Astrocyte (in vitro differentiated cells and primary cell): ENCODE results near the gene CD55. TPM values are rescaled to one million over a fixed set of nuclear protein-coding genes. Genes with fewer than 3 reads are reported as not detected.

Source experiments
- DNase-seq: peaks from one replicate; pipeline ENCODE4 v3.0.0-alpha.2; 2010; ENCODE audit warnings: low read depth
- FAIRE-seq: peaks from 2 replicates; lab custom pipeline; 2011; peaks lifted over from hg19 to GRCh38; lab: Jason Lieb, UNC
- H2AFZ ChIP-seq: 2 replicates; pipeline ENCODE4 v1.6.0; 2012; ENCODE audit warnings: low read depth, low read length, inconsistent platforms
- H3K27ac ChIP-seq: 2 replicates; pipeline ENCODE4 v1.5.1; 2011; ENCODE audit warnings: low read depth, low read length, inconsistent platforms
- H3K27me3 ChIP-seq: 2 replicates; pipeline ENCODE4 v1.6.0; 2011; ENCODE audit warnings: low read length, inconsistent platforms; ENCODE audit not compliant: insufficient read depth
- H3K36me3 ChIP-seq: 2 replicates; pipeline ENCODE4 v1.5.1; 2011; ENCODE audit warnings: low read length, inconsistent platforms; ENCODE audit not compliant: insufficient read depth
- H3K4me1 ChIP-seq: 2 replicates; pipeline ENCODE4 v1.5.1; 2011; ENCODE audit warnings: low read length, inconsistent platforms; ENCODE audit not compliant: insufficient read depth
- H3K4me2 ChIP-seq: 2 replicates; pipeline ENCODE4 v1.6.0; 2012; ENCODE audit warnings: low read length, inconsistent platforms
- H3K4me3 ChIP-seq: 2 replicates; pipeline ENCODE4 v1.5.1; 2011; ENCODE audit warnings: low read depth, mild to moderate bottlenecking, low read length, inconsistent platforms; ENCODE audit not compliant: insufficient read depth
- H3K79me2 ChIP-seq: 2 replicates; pipeline ENCODE4 v1.6.0; 2012; ENCODE audit warnings: mild to moderate bottlenecking, low read length, inconsistent platforms; ENCODE audit not compliant: insufficient read depth
- H3K9ac ChIP-seq: 2 replicates; pipeline ENCODE4 v1.6.0; 2012; ENCODE audit warnings: mild to moderate bottlenecking, low read length, inconsistent platforms
- H3K9me3 ChIP-seq: 2 replicates; pipeline ENCODE4 v1.5.1; 2012; ENCODE audit warnings: low read depth, mild to moderate bottlenecking, low read length, inconsistent platforms; ENCODE audit not compliant: insufficient read depth
- H4K20me1 ChIP-seq: 2 replicates; pipeline ENCODE4 v1.6.0; 2012; ENCODE audit warnings: low read length, inconsistent platforms; ENCODE audit not compliant: insufficient read depth
- H3K27ac Mint-ChIP-seq: one replicate; pipeline ENCODE4 v1.8.0; 2021; ENCODE audit warnings: mild to moderate bottlenecking, mixed read lengths; ENCODE audit not compliant: unreplicated experiment
- H3K27me3 Mint-ChIP-seq: one replicate; pipeline ENCODE4 v1.8.0; 2021; ENCODE audit warnings: low read depth, mixed read lengths; ENCODE audit not compliant: unreplicated experiment
- H3K36me3 Mint-ChIP-seq: one replicate; pipeline ENCODE4 v1.8.0; 2021; ENCODE audit warnings: low read depth, mixed read lengths; ENCODE audit not compliant: unreplicated experiment
- H3K4me1 Mint-ChIP-seq: one replicate; pipeline ENCODE4 v1.8.0; 2021; ENCODE audit warnings: low read depth, mixed read lengths; ENCODE audit not compliant: unreplicated experiment
- H3K4me3 Mint-ChIP-seq: one replicate; pipeline ENCODE4 v1.8.0; 2021; ENCODE audit warnings: mild to moderate bottlenecking, moderate library complexity, mixed read lengths; ENCODE audit not compliant: unreplicated experiment
- H3K9me3 Mint-ChIP-seq: one replicate; pipeline ENCODE4 v1.8.0; 2021; ENCODE audit warnings: mild to moderate bottlenecking, mixed read lengths; ENCODE audit not compliant: unreplicated experiment
- EZH2 ChIP-seq: IDR thresholded peaks from 2 replicates; pipeline ENCODE4 v1.6.1; 2012; ENCODE audit warnings: mild to moderate bottlenecking, low read length, inconsistent platforms; ENCODE audit not compliant: insufficient read depth
- total RNA-seq: library from RNA; stranded (reverse); gene quantifications from 2 replicates; pipeline ENCODE4 v1.2.1, GENCODE V29; 2021
- TF ChIP-seq, protein P1 (sequence below): IDR thresholded peaks from 2 replicates; pipeline ENCODE4 v1.5.1; 2011; ENCODE audit warnings: low read depth, mild to moderate bottlenecking, inconsistent platforms, low read length, moderate library complexity; ENCODE audit not compliant: insufficient read depth

Gene CD55
- total RNA-seq, 1 donor from 2014 or later, result 18.7 TPM

DNA sequence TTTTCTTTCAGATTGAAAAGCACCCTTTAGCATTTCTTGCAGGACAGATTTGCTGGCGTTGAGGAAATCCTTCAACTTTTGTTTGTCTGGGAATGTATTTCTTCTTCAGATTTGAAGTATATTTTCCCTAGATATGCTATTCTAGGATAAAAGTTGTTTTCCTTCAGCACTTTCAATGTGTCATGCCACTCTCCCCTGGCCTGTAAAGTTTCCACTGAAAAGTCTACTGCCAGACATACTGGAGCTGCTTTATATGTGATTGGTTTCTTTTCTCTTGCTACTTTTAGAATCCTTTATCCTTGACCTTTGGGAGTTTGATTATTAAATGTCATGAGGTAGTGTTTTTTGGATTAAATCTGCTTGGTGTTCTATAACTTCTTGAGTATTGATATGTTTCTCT lies 44.2 kb upstream of the CD55 start:
- Mint-ChIP-seq H3K4me3 (no peak overlapping the region), H3K27me3 (no peaks in the 10 kb centered on the region), H3K36me3 (no peaks in the 10 kb centered on the region), H3K9me3 (no peaks in the 10 kb centered on the region), H3K27ac (peak overlapping the region; percentile 34), H3K4me1 (peaks cover 16% of the 10 kb centered on the region)
- TF ChIP-seq, protein P1, sequence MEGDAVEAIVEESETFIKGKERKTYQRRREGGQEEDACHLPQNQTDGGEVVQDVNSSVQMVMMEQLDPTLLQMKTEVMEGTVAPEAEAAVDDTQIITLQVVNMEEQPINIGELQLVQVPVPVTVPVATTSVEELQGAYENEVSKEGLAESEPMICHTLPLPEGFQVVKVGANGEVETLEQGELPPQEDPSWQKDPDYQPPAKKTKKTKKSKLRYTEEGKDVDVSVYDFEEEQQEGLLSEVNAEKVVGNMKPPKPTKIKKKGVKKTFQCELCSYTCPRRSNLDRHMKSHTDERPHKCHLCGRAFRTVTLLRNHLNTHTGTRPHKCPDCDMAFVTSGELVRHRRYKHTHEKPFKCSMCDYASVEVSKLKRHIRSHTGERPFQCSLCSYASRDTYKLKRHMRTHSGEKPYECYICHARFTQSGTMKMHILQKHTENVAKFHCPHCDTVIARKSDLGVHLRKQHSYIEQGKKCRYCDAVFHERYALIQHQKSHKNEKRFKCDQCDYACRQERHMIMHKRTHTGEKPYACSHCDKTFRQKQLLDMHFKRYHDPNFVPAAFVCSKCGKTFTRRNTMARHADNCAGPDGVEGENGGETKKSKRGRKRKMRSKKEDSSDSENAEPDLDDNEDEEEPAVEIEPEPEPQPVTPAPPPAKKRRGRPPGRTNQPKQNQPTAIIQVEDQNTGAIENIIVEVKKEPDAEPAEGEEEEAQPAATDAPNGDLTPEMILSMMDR, result no peak
- no peak for TF ChIP-seq EZH2
- FAIRE-seq, result no peak
- no peaks in the 10 kb centered on the region for H3K27me3 ChIP-seq
- no peak for DNase-seq
- H3K79me2 ChIP-seq, result no peaks in the 10 kb centered on the region
- no peak overlapping the region for H3K9ac ChIP-seq
- H4K20me1 ChIP-seq, result no peaks in the 10 kb centered on the region
- H3K36me3 ChIP-seq, result no peaks in the 10 kb centered on the region
- no peak overlapping the region for H2AFZ ChIP-seq
- H3K4me2 ChIP-seq, result no peak overlapping the region
- peaks cover 4% of the 10 kb centered on the region for H3K4me1 ChIP-seq
- H3K4me3 ChIP-seq, result no peak overlapping the region
- H3K9me3 ChIP-seq, result no peaks in the 10 kb centered on the region
- H3K27ac ChIP-seq, result no peak overlapping the region

DNA sequence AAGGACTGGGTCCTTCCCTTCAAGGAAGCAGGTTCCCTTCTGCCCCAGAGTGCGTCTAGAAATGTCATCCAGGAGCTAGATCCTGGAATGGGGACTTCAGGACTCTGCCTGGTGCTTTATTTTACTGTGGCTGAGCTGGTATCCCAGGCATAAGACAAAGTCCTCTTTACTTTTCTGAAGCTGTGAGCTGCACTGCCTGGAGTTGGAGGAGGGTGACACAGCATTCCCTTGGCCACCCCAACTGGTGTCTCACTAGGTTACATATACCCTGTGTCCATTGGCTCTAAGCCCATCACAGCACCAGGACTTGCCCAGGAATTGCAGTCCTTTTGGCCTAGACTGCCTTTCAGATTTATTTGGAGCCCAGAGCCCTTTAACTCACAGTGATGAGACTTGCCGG lies 41.8 kb upstream of the CD55 start:
- H2AFZ ChIP-seq, result no peak overlapping the region

DNA sequence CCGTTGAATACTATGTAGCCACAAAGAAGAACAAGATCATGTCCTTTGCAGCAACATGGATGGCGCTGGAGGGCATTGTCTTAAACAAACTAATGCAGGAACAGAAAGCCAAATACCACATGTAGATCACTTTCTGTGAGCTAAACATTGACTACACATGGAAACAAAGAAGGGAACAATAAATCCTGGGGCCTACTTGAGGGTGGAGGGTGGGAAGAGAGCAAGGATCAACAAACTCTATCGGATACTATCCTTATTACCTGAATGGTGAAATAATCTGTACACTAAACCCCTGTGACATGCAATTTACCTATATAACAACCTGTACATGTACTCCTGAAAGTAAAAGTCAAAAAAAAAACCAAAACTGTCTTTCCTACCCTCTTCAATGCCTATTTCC lies 40.8 kb upstream of the CD55 start:
- no peak overlapping the region for H3K4me2 ChIP-seq
- no peak overlapping the region for H3K4me3 ChIP-seq
- FAIRE-seq (no peak), DNase-seq (no peak)
- H2AFZ ChIP-seq, result no peak overlapping the region
- peaks cover 15% of the 10 kb centered on the region for H3K4me1 ChIP-seq
- TF ChIP-seq, protein P1, result no peak
- TF ChIP-seq EZH2, result no peak
- Mint-ChIP-seq H3K4me3 (no peak overlapping the region), H3K9me3 (no peaks in the 10 kb centered on the region), H3K27me3 (no peaks in the 10 kb centered on the region), H3K4me1 (peaks cover 40% of the 10 kb centered on the region), H3K27ac (no peak overlapping the region), H3K36me3 (no peaks in the 10 kb centered on the region)
- H3K9me3 ChIP-seq, result no peaks in the 10 kb centered on the region
- H3K9ac ChIP-seq, result no peak overlapping the region
- no peaks in the 10 kb centered on the region for H4K20me1 ChIP-seq
- H3K27ac ChIP-seq, result no peak overlapping the region
- H3K36me3 ChIP-seq, result no peaks in the 10 kb centered on the region
- no peaks in the 10 kb centered on the region for H3K79me2 ChIP-seq
- no peaks in the 10 kb centered on the region for H3K27me3 ChIP-seq

More for the DNA sequence above, 41.8 kb upstream of the CD55 start:
- no peaks in the 10 kb centered on the region for H3K27me3 Mint-ChIP-seq
- FAIRE-seq (no peak), DNase-seq (no peak)
- no peaks in the 10 kb centered on the region for H3K9me3 ChIP-seq
- no peak overlapping the region for H3K4me3 ChIP-seq
- no peak overlapping the region for H3K9ac ChIP-seq
- no peak for TF ChIP-seq EZH2
- TF ChIP-seq, protein P1, result no peak
- H3K4me1 ChIP-seq, result peaks cover 15% of the 10 kb centered on the region
- no peak overlapping the region for H3K27ac ChIP-seq
- H3K9me3 Mint-ChIP-seq, result no peaks in the 10 kb centered on the region
- H3K27ac Mint-ChIP-seq, result no peak overlapping the region
- peaks cover 39% of the 10 kb centered on the region for H3K4me1 Mint-ChIP-seq
- H3K36me3 ChIP-seq, result no peaks in the 10 kb centered on the region
- H3K36me3 Mint-ChIP-seq, result no peaks in the 10 kb centered on the region
- H3K4me2 ChIP-seq, result no peak overlapping the region
- no peaks in the 10 kb centered on the region for H3K79me2 ChIP-seq
- no peaks in the 10 kb centered on the region for H4K20me1 ChIP-seq
- H3K27me3 ChIP-seq, result no peaks in the 10 kb centered on the region
- H3K4me3 Mint-ChIP-seq, result no peak overlapping the region
